H9 (cell line): ENCODE measurements around the gene RET. TPM values are rescaled to one million over a fixed set of nuclear protein-coding genes. Genes with fewer than 3 reads are reported as not detected.

ENCODE experiments used
- DNase-seq: peaks from one replicate; pipeline ENCODE4 v3.0.0-alpha.2; 2017
- H2AFZ ChIP-seq: one replicate; pipeline ENCODE4 v1.6.1; 2013; ENCODE audit warnings: mild to moderate bottlenecking, low read length, control low read depth, moderate library complexity
- H2AK5ac ChIP-seq: 2 replicates; pipeline ENCODE4 v1.6.1; 2013; ENCODE audit warnings: low read length, control low read depth, mixed read lengths; ENCODE audit not compliant: insufficient read length
- H2BK120ac ChIP-seq: one replicate; pipeline ENCODE4 v1.6.1; 2013; ENCODE audit warnings: low read depth, mild to moderate bottlenecking, low read length, control low read depth, inconsistent platforms; ENCODE audit not compliant: poor library complexity, severe bottlenecking
- H2BK12ac ChIP-seq: 2 replicates; pipeline ENCODE4 v1.6.1; 2013; ENCODE audit warnings: low read length, control low read depth, mixed read lengths, low read depth; ENCODE audit not compliant: insufficient read length
- H2BK15ac ChIP-seq: 2 replicates; pipeline ENCODE4 v1.6.1; 2013; ENCODE audit warnings: low read depth, low read length, control low read depth
- H2BK20ac ChIP-seq: one replicate; pipeline ENCODE4 v1.6.1; 2013; ENCODE audit warnings: low read depth, mild to moderate bottlenecking, low read length, control low read depth, inconsistent platforms; ENCODE audit not compliant: poor library complexity, severe bottlenecking
- H2BK5ac ChIP-seq: 2 replicates; pipeline ENCODE4 v1.6.1; 2013; ENCODE audit warnings: low read length, control low read depth, mixed read lengths; ENCODE audit not compliant: insufficient read length
- H3K14ac ChIP-seq: 2 replicates; pipeline ENCODE4 v1.6.1; 2013; ENCODE audit warnings: low read length, control low read depth; ENCODE audit not compliant: insufficient read depth
- H3K18ac ChIP-seq: 2 replicates; pipeline ENCODE4 v1.6.1; 2013; ENCODE audit warnings: low read depth, mild to moderate bottlenecking, mixed read lengths, low read length, control low read depth; ENCODE audit not compliant: insufficient read length
- H3K23ac ChIP-seq: 2 replicates; pipeline ENCODE4 v1.6.1; 2013; ENCODE audit warnings: low read length, control low read depth, mixed read lengths, low read depth; ENCODE audit not compliant: insufficient read length
- H3K23me2 ChIP-seq: 2 replicates; pipeline ENCODE4 v1.6.1; 2013; ENCODE audit warnings: low read depth, mild to moderate bottlenecking, mixed read lengths, low read length, control low read depth; ENCODE audit not compliant: insufficient read length, poor library complexity, severe bottlenecking
- H3K27ac ChIP-seq: 2 replicates; pipeline ENCODE4 v1.5.1; 2013; ENCODE audit warnings: low read length, control low read depth, mixed read lengths, low read depth; ENCODE audit not compliant: insufficient read length
- H3K27me3 ChIP-seq: 2 replicates; pipeline ENCODE4 v1.6.1; 2013; ENCODE audit warnings: low read length, control low read depth, inconsistent platforms; ENCODE audit not compliant: insufficient read depth
- H3K4ac ChIP-seq: 2 replicates; pipeline ENCODE4 v1.6.1; 2013; ENCODE audit warnings: low read depth, mild to moderate bottlenecking, control low read depth, inconsistent platforms, low read length, moderate library complexity
- H3K4me1 ChIP-seq: 2 replicates; pipeline ENCODE4 v1.6.1; 2013; ENCODE audit warnings: low read length, control low read depth, inconsistent platforms; ENCODE audit not compliant: insufficient read depth
- H3K4me2 ChIP-seq: 2 replicates; pipeline ENCODE4 v1.6.1; 2013; ENCODE audit warnings: low read length, control low read depth, mixed read lengths; ENCODE audit not compliant: insufficient read length, insufficient read depth
- H3K56ac ChIP-seq: 2 replicates; pipeline ENCODE4 v1.6.1; 2013; ENCODE audit warnings: low read depth, mild to moderate bottlenecking, mixed read lengths, low read length, control low read depth; ENCODE audit not compliant: insufficient read length
- H3K79me1 ChIP-seq: 2 replicates; pipeline ENCODE4 v1.6.1; 2013; ENCODE audit warnings: low read depth, mild to moderate bottlenecking, moderate library complexity, low read length, control low read depth, inconsistent platforms; ENCODE audit not compliant: insufficient read depth, poor library complexity, severe bottlenecking
- H3K79me2 ChIP-seq: 2 replicates; pipeline ENCODE4 v1.6.1; 2013; ENCODE audit warnings: low read length, control low read depth, inconsistent platforms; ENCODE audit not compliant: insufficient read depth
- H3K9ac ChIP-seq: 2 replicates; pipeline ENCODE4 v1.6.1; 2013; ENCODE audit warnings: low read length, control low read depth, mixed read lengths; ENCODE audit not compliant: insufficient read length; ENCODE audit errors: extremely low read depth
- H3K9me3 ChIP-seq: one replicate; pipeline ENCODE4 v1.6.1; 2013; ENCODE audit warnings: low read depth, low read length, inconsistent platforms; ENCODE audit not compliant: control insufficient read depth
- H3T11ph ChIP-seq: one replicate; pipeline ENCODE4 v1.6.1; 2013; ENCODE audit warnings: mild to moderate bottlenecking, low read length, control low read depth, inconsistent platforms
- H4K20me1 ChIP-seq: one replicate; pipeline ENCODE4 v1.6.1; 2013; ENCODE audit not compliant: control insufficient read depth, insufficient read length, insufficient read depth
- H4K5ac ChIP-seq: 2 replicates; pipeline ENCODE4 v1.6.1; 2013; ENCODE audit warnings: low read depth, mild to moderate bottlenecking, mixed read lengths, low read length, control low read depth; ENCODE audit not compliant: insufficient read length
- H4K8ac ChIP-seq: replicated peaks from 2 replicates; pipeline ENCODE4 v1.6.1; 2013; ENCODE audit warnings: low read length, control low read depth, mixed read lengths, low read depth; ENCODE audit not compliant: insufficient read length
- H4K91ac ChIP-seq: 2 replicates; pipeline ENCODE4 v1.6.1; 2013; ENCODE audit warnings: low read depth, mild to moderate bottlenecking, moderate library complexity, mixed read lengths, low read length, control low read depth; ENCODE audit not compliant: insufficient read length
- H3K27ac Mint-ChIP-seq, 3 experiments: 2 replicates in 2 of 3; 3 replicates in 1 of 3; pipeline ENCODE4 v1.8.0; 2020 to 2021; ENCODE audit warnings: mixed read lengths in 3 of 3, mild to moderate bottlenecking in 1 of 3, moderate library complexity in 1 of 3
- H3K27me3 Mint-ChIP-seq: 2 replicates; pipeline ENCODE4 v1.8.0; 2021; ENCODE audit warnings: low read depth, mild to moderate bottlenecking, moderate library complexity, mixed read lengths
- H3K36me3 Mint-ChIP-seq, 3 experiments: 2 replicates in 2 of 3; 3 replicates in 1 of 3; pipeline ENCODE4 v1.8.0; 2020 to 2021; ENCODE audit warnings: low read depth in 3 of 3, mixed read lengths in 3 of 3; ENCODE audit not compliant: insufficient read depth in 1 of 3
- H3K4me1 Mint-ChIP-seq, 2 experiments: 2 replicates each; pipeline ENCODE4 v1.8.0; 2020; ENCODE audit warnings: mixed read lengths in 2 of 2
- H3K4me3 Mint-ChIP-seq, 2 experiments: 2 replicates in 1 of 2; 3 replicates in 1 of 2; pipeline ENCODE4 v1.8.0; 2020 to 2021; ENCODE audit warnings: mild to moderate bottlenecking in 2 of 2, mixed read lengths in 2 of 2, moderate library complexity in 1 of 2
- H3K9me3 Mint-ChIP-seq, 2 experiments: 2 replicates in 1 of 2; 3 replicates in 1 of 2; pipeline ENCODE4 v1.8.0; 2020; ENCODE audit warnings: mild to moderate bottlenecking in 2 of 2, mixed read lengths in 2 of 2, moderate library complexity in 1 of 2
- WGBS: extraction: QIAGEN DNeasy Blood & Tissue Kit; methylation state at CpG from one replicate; pipeline ENCODE4 v1.1.7; 2013; ENCODE audit warnings: missing lambda C conversion rate, low lambda C conversion rate, mixed read lengths; ENCODE audit not compliant: insufficient read length; ENCODE audit errors: extremely low coverage; 5-methylcytosine and 5-hydroxymethylcytosine counted together
- total RNA-seq: library from RNA; stranded (reverse); gene quantifications from 2 replicates; pipeline ENCODE4 v1.2.1, GENCODE V29; 2021
- TF ChIP-seq, protein P1 (sequence below): fragments of 200-600 bp; sonication (generic); conservative IDR thresholded peaks from 3 replicates; pipeline ENCODE4 v1.8.0; 2021; ENCODE audit warnings: antibody characterized with exemption, mild to moderate bottlenecking

RET gene
- total RNA-seq, 1 experiment from 2014 or later: 12.2 TPM

DNA sequence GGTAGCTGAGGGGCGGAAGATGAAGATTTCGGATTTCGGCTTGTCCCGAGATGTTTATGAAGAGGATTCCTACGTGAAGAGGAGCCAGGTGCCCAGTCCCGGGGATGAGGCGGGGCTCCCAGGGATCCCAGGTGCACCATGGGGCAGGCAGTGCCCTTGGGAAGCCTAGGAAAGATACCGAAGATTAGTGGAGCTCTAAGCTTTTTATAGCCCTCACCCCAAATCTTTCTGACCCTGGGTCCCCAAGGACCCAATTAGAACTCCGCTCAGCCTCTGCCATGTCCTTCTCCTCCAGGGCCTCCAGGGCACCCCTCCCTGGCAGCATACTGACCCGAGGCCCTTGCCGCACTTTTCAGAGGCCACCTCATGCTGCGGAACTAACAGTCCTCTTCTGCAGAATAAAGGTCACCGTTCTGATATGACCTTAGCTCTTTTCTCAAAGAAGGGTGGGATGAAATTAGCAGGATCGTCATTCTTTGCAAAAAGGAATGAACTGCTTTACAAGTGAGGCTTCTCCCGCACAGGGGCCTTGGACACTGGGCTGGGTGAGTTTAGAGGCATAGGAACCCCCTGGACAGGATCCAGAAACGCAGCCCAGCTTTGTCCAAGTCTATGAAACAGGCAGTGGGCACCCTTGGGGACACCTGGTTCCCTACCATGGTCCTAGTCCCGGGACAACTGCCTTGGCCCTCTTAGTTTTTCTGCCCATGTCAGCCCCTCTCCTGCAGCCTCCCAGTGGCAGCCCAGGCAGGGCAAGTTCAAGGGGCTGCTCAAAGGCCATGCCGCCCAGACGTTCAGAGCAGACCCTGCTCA, 43.5 kb downstream of the RET start:
- Histone ChIP-seq H3K27ac (no peak overlapping the region), H3K56ac (no peak overlapping the region), H2BK120ac (no peak overlapping the region), H2BK5ac (no peak overlapping the region), H2BK15ac (no peak overlapping the region), H3K27me3 (no peaks in the 10 kb centered on the region), H3K14ac (no peak overlapping the region), H4K5ac (no peak overlapping the region), H3K23me2 (peaks cover 2% of the 10 kb centered on the region), H2BK12ac (no peak overlapping the region), H3K4me1 (no peaks in the 10 kb centered on the region), H3K9ac (no peak overlapping the region), H3T11ph (no peak overlapping the region), H3K9me3 (no peaks in the 10 kb centered on the region), H4K8ac (no peak overlapping the region), H4K91ac (no peak overlapping the region), H3K79me1 (no peaks in the 10 kb centered on the region), H2BK20ac (no peak overlapping the region), H3K23ac (no peak overlapping the region), H3K79me2 (no peaks in the 10 kb centered on the region), H4K20me1 (no peaks in the 10 kb centered on the region), H3K4ac (no peak overlapping the region), H3K18ac (no peak overlapping the region), H2AK5ac (no peak overlapping the region), H3K4me2 (no peak overlapping the region), H2AFZ (no peak overlapping the region)
- no peak for DNase-seq
- WGBS: no CpG with 5 or more reads among the region's 19 CpGs
- Mint-ChIP-seq H3K4me1 (no peaks in the 10 kb centered on the region), H3K27ac (no peak overlapping the region; a peak in 1 of 7 replicates), H3K36me3 (peaks cover 0 to 7% (median 5%) of the 10 kb centered on the region in 3 experiments; a peak in 3 of 7 replicates), H3K4me3 (no peak overlapping the region), H3K9me3 (no peaks in the 10 kb centered on the region), H3K27me3 (no peaks in the 10 kb centered on the region)
- TF ChIP-seq, protein P1, sequence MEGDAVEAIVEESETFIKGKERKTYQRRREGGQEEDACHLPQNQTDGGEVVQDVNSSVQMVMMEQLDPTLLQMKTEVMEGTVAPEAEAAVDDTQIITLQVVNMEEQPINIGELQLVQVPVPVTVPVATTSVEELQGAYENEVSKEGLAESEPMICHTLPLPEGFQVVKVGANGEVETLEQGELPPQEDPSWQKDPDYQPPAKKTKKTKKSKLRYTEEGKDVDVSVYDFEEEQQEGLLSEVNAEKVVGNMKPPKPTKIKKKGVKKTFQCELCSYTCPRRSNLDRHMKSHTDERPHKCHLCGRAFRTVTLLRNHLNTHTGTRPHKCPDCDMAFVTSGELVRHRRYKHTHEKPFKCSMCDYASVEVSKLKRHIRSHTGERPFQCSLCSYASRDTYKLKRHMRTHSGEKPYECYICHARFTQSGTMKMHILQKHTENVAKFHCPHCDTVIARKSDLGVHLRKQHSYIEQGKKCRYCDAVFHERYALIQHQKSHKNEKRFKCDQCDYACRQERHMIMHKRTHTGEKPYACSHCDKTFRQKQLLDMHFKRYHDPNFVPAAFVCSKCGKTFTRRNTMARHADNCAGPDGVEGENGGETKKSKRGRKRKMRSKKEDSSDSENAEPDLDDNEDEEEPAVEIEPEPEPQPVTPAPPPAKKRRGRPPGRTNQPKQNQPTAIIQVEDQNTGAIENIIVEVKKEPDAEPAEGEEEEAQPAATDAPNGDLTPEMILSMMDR: no peak
